Fibroblast of skin of right biceps (primary cell): Measurements from ENCODE around the gene C2CD4A.

ENCODE experiments used
- DNase-seq: peaks from one replicate; pipeline ENCODE4 v3.0.0-alpha.2; 2013

Gene C2CD4A

DNA sequence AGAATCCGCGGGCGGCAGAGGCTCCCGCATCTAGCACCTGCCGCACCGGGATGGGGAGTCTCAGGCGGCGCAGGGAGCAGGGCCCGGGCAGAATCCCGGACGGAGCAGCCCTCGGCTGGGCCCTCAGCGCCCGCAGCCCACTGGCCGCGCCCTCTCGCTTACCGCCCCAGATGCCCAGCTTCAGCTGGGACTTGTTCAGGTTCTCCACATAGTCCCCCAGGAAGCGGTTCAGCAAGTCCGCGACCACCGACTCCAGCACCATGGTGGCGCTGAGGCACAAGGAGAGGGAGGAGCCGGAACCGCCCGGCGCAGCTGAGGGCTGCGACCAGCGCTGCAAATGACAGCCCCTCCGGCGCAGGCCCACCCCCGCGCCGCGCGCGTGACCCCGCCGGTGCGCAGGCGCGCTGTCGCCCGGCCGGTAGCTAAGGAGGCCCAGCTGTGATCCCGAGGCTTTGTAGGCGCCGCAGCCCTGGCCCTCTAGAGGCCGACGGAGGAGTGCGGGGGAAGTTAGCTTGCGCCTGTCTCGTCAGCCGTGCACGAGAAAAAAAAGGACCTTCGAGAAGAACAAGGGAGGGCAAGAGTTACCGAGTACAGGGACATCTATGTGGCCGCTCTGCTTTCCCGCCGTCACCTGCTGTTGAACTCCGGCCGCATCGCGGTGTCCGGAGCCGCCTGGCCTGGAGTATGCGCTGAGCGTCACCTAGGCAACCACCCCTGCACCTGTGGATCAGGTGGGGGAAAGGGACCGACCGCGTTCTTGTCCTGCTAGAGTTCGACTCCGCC lies 6.5 kb upstream of the C2CD4A start, which contains the start of gene VPS13C:
TSS of gene VPS13C (minus strand) at position 335 of the 783 bp plus-strand sequence. CDS start at position 262, 73 bp downstream.
- DNase-seq = peak; percentile 91

DNA sequence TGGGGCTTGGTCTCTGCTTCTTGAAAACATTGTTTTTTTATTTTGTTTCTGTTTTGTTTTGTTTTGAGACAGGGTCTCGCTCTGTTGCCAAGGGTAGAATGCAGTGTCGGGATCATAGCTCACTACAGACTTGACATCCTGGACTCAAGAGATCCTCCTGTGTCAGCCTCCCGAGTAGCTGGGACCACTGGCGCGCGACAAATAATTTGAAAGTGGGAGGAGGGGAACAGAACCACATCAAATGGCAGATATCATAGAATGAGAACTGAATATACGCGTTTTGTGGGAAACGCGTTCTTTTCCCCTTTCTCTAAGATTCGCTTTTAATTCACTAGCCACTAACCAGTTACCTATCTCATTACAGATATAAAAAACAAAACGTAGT lies 5.9 kb upstream of the C2CD4A start:
- DNase-seq = no peak

DNA sequence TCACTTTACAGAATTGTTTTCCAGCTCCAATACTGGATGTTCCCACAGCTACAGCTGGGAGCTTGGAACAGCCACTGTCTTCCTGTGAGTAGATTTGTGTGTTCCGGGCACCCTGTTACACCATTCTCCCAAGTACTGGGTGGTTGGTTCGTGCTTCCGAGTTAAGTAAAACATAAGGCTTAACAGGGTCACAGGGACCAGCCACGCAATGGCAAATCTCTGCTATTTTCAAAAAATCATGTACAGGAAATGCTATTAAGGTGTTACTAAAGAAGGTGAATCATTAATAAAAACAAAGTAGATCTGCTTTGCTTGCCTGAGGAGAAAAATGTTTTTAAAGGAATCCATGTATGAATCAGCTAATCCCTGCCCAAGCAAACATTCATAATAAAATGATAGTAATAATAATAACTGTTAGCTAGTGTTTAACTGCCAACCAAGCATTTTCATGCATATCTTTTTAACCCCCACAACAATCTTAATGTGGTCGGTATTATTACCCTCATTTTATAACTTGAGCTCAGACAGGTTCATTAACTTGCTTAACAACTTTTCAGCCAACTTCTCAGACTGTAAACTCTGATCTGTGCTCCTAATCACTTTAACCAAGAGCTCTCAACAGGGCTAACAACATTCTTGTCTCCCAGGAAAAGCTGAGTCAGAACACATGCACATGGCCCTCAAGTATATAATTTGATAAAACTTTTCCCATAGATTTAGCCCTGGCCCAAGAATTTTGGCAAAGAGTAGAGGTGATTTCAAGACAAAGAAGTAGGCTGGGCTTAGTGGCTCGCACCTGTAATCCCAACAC lies 2.7 kb upstream of the C2CD4A start:
- peak; percentile 9 for DNase-seq

GRCh38 chr15:62067448-62068044 lies 769 bp downstream of the C2CD4A start:
- DNase-seq = no peak

- DNase-seq = peak; percentile 36
These were observed 1.5 kb downstream of the C2CD4A start for GRCh38 chr15:62068071-62068809.

DNA sequence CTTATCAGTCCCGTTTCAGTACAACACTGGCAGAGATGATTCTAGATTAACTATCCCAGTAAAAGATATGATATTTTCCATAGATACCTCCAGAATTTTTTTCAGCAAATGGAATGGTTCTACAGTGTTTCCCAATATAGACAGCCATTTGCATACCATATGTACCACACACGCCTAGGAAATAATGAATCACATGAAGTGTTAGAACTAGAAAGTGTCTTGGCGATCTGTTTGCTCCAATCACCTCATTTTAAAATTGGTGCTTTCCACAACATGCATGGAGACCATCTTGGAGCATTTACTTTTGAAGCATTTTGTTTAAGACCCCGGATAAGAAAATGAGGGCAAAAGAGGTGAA lies 2.0 kb downstream of the C2CD4A start:
- peak; percentile 62 for DNase-seq

DNA sequence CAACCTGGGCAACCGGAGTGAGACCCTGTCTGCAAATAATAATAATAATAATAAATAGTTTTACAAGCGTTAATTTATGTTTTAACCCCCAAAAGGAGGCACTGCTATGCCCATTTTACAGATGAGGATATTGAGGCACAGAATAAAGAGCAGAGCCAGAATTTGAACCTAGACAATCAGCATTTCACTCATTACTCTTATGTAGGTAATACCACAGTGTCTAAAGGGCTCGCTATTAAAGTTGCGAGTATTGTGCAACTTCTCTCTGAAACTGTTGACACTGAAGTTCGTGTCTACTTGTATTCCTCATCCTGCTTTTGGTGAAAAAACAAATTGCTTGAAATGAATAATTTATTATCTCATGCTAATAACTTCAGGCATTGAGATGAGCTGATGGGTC lies 2.8 kb downstream of the C2CD4A start:
- no peak for DNase-seq

GRCh38 chr15:62071711-62072308 lies 5.0 kb downstream of the C2CD4A start:
- peak; percentile 46 for DNase-seq

- DNase-seq = peak; percentile 62
These were observed 9.0 kb downstream of the C2CD4A start for GRCh38 chr15:62075595-62076277.

DNA sequence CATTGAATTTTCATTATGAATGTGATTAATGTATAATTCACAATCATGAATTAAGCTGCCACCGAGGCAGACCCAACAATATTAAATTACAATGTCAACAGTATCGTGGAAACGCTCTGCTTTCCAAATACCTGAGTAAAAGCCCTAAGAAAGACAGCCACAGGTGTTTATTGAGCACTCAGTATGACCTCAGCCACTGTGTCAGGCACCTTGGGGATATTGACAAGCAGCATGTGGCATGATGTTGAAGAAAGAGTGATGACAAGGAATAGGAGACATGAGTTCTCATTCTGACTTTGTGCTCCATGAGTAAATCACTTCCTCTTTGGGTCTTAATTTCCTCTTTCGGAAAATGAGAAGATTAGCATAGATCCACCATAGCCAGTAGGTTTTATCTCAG lies 12.8 kb downstream of the C2CD4A start:
- no peak for DNase-seq

GRCh38 chr15:62083194-62084154 lies 16.7 kb downstream of the C2CD4A start:
- no peak for DNase-seq

GRCh38 chr15:62085740-62086139 lies 19.0 kb downstream of the C2CD4A start:
- DNase-seq = peak; percentile 47

- peak; percentile 49 for DNase-seq
These were observed 21.0 kb downstream of the C2CD4A start for GRCh38 chr15:62087671-62088352.

DNA sequence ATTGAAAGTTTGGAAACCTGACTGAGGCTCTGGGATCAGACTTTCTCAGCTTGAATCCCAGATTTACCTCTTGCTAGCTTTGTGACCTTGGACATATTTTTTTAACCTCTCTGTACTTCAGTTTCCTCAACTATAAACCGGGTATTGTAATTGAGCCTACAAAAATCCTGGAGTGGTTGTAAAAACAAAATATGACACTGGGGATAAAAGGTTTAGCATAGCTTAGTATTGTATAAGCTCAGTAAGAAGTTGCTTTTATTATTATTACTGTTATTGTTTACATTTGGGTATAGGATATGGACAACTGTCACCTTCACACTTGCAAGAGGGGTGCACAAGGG lies 21.5 kb downstream of the C2CD4A start:
- no peak for DNase-seq

DNA sequence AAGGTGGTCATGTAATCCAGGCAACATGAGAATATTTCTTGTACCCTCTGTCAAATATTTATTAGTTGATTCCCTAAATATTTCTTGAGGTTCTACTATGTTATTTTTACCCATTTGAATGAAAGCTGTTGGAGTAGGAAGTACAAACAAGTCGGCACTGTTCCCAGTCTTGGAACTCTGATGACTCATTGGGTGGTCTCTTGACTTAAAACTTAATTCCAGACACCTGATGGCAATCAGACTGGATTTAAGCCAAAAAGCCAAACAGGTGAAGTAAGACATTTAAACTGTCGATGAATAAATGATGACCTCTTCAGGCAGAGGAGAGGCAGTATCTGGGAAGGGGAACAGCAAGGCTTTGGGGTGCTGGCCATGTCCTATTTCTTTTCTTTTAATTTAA lies 22.8 kb downstream of the C2CD4A start:
- no peak for DNase-seq

DNA sequence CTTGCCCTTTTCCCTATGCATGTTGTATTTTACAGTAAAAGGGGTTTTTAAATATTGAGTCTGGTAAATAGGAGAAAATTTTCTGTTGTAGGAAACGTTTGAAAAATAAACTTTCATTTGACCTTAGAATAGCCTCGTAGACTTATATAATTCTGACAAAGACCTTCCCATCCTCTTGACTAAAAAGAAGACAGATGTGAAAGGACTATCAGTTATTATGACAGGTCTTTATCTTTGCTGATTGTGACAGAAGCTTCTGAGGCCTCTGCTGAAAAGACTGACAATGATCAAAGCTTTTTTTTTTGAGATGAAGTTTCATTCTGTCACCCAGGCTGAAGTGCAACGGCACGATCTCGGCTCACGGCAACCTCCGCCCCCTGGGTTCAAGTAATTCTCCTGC lies 24.2 kb downstream of the C2CD4A start:
- no peak for DNase-seq

DNA sequence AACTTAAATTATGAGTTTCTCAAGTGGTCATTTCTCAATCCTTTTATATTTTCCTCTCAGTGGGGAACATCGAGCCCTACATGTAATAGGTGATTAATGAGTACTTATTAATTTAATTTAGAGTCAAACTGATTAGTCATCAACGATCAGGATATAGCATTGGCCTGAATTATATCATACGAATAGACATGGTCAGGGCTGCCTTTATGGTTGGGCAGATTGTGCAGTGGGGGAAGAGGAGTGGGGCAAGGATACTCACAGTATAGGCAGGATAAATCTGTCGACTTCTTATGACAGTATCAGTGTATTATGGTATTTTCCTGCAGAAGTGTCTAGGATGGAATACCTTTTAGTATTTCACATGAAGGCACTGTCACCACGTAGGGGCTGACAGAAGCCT lies 27.0 kb downstream of the C2CD4A start:
- DNase-seq = no peak

DNA sequence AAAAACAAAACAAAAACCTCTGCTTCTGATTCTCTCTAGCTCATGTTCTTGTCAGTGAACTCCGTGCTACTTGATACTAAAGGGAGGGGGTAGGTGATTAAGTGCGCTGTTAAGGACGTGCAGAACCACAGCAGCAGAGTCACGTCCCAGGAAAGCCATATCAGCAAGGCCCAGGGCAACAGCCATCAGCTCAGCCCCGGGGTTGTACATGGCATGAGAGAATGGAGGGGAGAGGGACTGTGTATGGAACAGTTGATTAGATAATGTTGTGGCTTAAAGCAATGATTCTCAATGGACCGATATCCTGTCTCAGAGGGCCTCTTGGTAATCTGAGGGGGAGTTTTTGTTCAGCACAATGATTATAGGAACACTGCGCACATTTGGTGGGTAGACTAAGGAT lies 27.6 kb downstream of the C2CD4A start:
- DNase-seq = no peak

GRCh38 chr15:62099094-62099601 lies 32.4 kb downstream of the C2CD4A start:
- DNase-seq = peak; percentile 95

- peak; percentile 20 for DNase-seq
These were observed 36.7 kb downstream of the C2CD4A start for GRCh38 chr15:62103431-62103830.
